OCI-LY7 (cell line): ENCODE data around the gene HAUS1. TPM values are rescaled to one million over a fixed set of nuclear protein-coding genes. Genes with fewer than 3 reads are reported as not detected.

Experiments used
- BruUV-seq: library from RNA; stranded (reverse); fragments of 400-500 nt; replicated peaks from 2 replicates; lab custom pipeline; 2021; lab: Mats Ljungman, UMichigan
- CTCF ChIA-PET: fragments of 300-600 bp; sonication (Branson Sonifier 250); formaldehyde crosslinking; loops from one replicate; lab custom pipeline; 2022; ENCODE audit warnings: antibody characterized with exemption; ENCODE audit not compliant: unreplicated experiment; lab: Charles Lee
- POLR2A ChIA-PET: fragments of 300-600 bp; sonication (Branson Sonifier 250); formaldehyde crosslinking; loops from one replicate; lab custom pipeline; 2022; ENCODE audit warnings: antibody characterized with exemption; lab: Charles Lee
- DNase-seq: peaks from one replicate; pipeline ENCODE4 v3.0.0-alpha.2; 2015; ENCODE audit warnings: low spot score
- H2AFZ ChIP-seq: fragments of 200-600 bp; sonication (generic), shearing (Covaris generic); 2 replicates; pipeline ENCODE4 v1.6.1; 2014; ENCODE audit warnings: mild to moderate bottlenecking, antibody characterized with exemption, low read length, moderate library complexity
- H3K27ac ChIP-seq: fragments of 200-600 bp; sonication (generic); 2 replicates; pipeline ENCODE4 v1.5.1; 2014; ENCODE audit warnings: mixed run types, low read depth, mild to moderate bottlenecking, moderate library complexity, low read length, inconsistent platforms; ENCODE audit not compliant: poor library complexity, severe bottlenecking
- H3K36me3 ChIP-seq: fragments of 200-600 bp; sonication (generic); 2 replicates; pipeline ENCODE4 v1.6.1; 2014; ENCODE audit warnings: mild to moderate bottlenecking, antibody characterized with exemption, low read length, moderate library complexity, mixed read lengths; ENCODE audit not compliant: insufficient read depth
- H3K4me1 ChIP-seq: fragments of 200-600 bp; sonication (generic); 2 replicates; pipeline ENCODE4 v1.5.1; 2014; ENCODE audit warnings: mild to moderate bottlenecking, low read length; ENCODE audit not compliant: insufficient read depth, poor library complexity, severe bottlenecking
- H3K4me2 ChIP-seq: fragments of 200-600 bp; sonication (generic); 2 replicates; pipeline ENCODE4 v1.6.1; 2014; ENCODE audit warnings: mild to moderate bottlenecking, low read length
- H3K4me3 ChIP-seq: fragments of 200-600 bp; sonication (generic); 2 replicates; pipeline ENCODE4 v1.5.1; 2014; ENCODE audit warnings: mild to moderate bottlenecking, low read depth, low read length; ENCODE audit not compliant: poor library complexity, severe bottlenecking
- H3K79me2 ChIP-seq: fragments of 200-600 bp; sonication (generic); 2 replicates; pipeline ENCODE4 v1.6.1; 2016; ENCODE audit warnings: low read depth, mild to moderate bottlenecking, low read length, moderate library complexity, mixed read lengths; ENCODE audit not compliant: insufficient read depth
- H3K9me2 ChIP-seq: fragments of 200-600 bp; sonication (generic); 2 replicates; pipeline ENCODE4 v1.6.1; 2016; ENCODE audit warnings: mild to moderate bottlenecking, low read length, mixed read lengths; ENCODE audit not compliant: insufficient read depth
- H3K9me3 ChIP-seq: fragments of 200-600 bp; sonication (generic); 2 replicates; pipeline ENCODE4 v1.6.1; 2014; ENCODE audit warnings: mild to moderate bottlenecking, mixed run types, low read length, mixed read lengths
- H4K20me1 ChIP-seq: fragments of 200-600 bp; sonication (generic); 2 replicates; pipeline ENCODE4 v1.6.1; 2014; ENCODE audit warnings: mild to moderate bottlenecking, antibody characterized with exemption, low read length, moderate library complexity, mixed read lengths; ENCODE audit not compliant: insufficient read depth
- CTCF ChIP-seq: fragments of 200-600 bp; sonication (generic); conservative IDR thresholded peaks from 2 replicates; pipeline ENCODE4 v1.5.1; 2014; ENCODE audit warnings: mild to moderate bottlenecking, antibody characterized with exemption, low read length, moderate library complexity, mixed read lengths
- EZH2phosphoT487 ChIP-seq: fragments of 200-600 bp; sonication (generic); IDR thresholded peaks from 2 replicates; pipeline ENCODE4 v1.6.1; 2018; ENCODE audit warnings: low read depth, borderline replicate concordance, mild to moderate bottlenecking, mixed run types, antibody characterized with exemption, low read length, moderate library complexity, mixed read lengths
- intact Hi-C: fragments of 100-400 bp; cut with micrococcal nuclease; formaldehyde crosslinking; loops from one replicate; pipeline ENCODE4 v1.10.0; 2022; ENCODE audit not compliant: unreplicated experiment
- small RNA-seq: library from RNA; depleted of rRNA; stranded (forward); fragments of <200 nt; gene quantifications from one replicate; pipeline ENCODE3, GENCODE V24; 2014
- total RNA-seq, 2 experiments: library from RNA; depleted of rRNA in 1 of 2; stranded (reverse); fragments of >200 nt in 1 of 2; shearing (Covaris generic) in 1 of 2; gene quantifications; 2 replicates each; pipeline ENCODE4 v1.2.3, GENCODE V29; 2014 to 2022

Gene HAUS1
- total RNA-seq, 2 experiments from 2014 or later, result 24.8 to 38.4 TPM

GRCh38 chr18:46176001-46176400, 71.8 kb downstream of the HAUS1 start:
- POLR2A ChIA-PET, result interaction anchor here (0.7 kb wide), 1 partner anchor 87 kb away, joined by 3 read pairs; no protein-coding TSS in a partner anchor
- H3K4me3 ChIP-seq, result peak overlapping the region; percentile 97
- H3K27ac ChIP-seq, result no peak overlapping the region
- no peaks in the 10 kb centered on the region for H3K9me3 ChIP-seq
- H3K36me3 ChIP-seq, result peaks cover 4% of the 10 kb centered on the region
- no peak overlapping the region for H2AFZ ChIP-seq
- peak overlapping the region; percentile 90 for H3K4me2 ChIP-seq
- H3K9me2 ChIP-seq, result no peaks in the 10 kb centered on the region
- intact Hi-C loops, result loop anchor here (10.0 kb wide), 1 partner anchor 71 kb away; the partner anchor contains the start of gene HAUS1
- H3K4me1 ChIP-seq, result peaks cover 21% of the 10 kb centered on the region
- no peak for DNase-seq
- CTCF ChIA-PET, result no interaction called here
- no TSS peak for BruUV-seq
- TF ChIP-seq EZH2phosphoT487 (no peak), CTCF (no peak)
- H3K79me2 ChIP-seq, result peaks cover 67% of the 10 kb centered on the region
- 0 out of 2 replicates have a peak, but pooled peaks cover 3% of the 10 kb centered on the region for H4K20me1 ChIP-seq

Small RNAs within 50 kb of the gene (small RNA-seq; reads per million reads assigned to genes)
- gene RNU6-1278P (not detected), gene RNY4P37 (not detected)

Other genes starting within 250 kb of the HAUS1 start
- 4.1 and 4.8 TPM in 2 replicates for gene EPG5, start 137.1 kb upstream of the HAUS1 start, total RNA-seq (2014; rRNA removed; shearing (Covaris generic))
- 8.7 and 9.5 TPM in 2 replicates for gene EPG5, start 137.1 kb upstream of the HAUS1 start, total RNA-seq (2022)
- gene PSTPIP2, start 32.1 kb upstream of the HAUS1 start, total RNA-seq (2014; rRNA removed; shearing (Covaris generic)), result 0.15 TPM in 1 of 2 replicates, not detected in the other
- gene PSTPIP2, start 32.1 kb upstream of the HAUS1 start, total RNA-seq (2022), result 0.11 TPM in 1 of 2 replicates, not detected in the other
- 208 and 218 TPM in 2 replicates for gene ATP5F1A, start 6.1 kb upstream of the HAUS1 start, total RNA-seq (2014; rRNA removed; shearing (Covaris generic))
- gene ATP5F1A, start 6.1 kb upstream of the HAUS1 start, total RNA-seq (2022), result 274 and 284 TPM in 2 replicates